HG02943 (cell line): ENCODE results near the gene MDM2.

Source experiments
- ATAC-seq: cut with Tn5 transposase; IDR thresholded peaks from one replicate; pipeline ENCODE4 v1.9.1; 2021; ENCODE audit warnings: mild to moderate bottlenecking, low read depth, moderate library complexity; ENCODE audit not compliant: unreplicated experiment

The MDM2 gene

DNA sequence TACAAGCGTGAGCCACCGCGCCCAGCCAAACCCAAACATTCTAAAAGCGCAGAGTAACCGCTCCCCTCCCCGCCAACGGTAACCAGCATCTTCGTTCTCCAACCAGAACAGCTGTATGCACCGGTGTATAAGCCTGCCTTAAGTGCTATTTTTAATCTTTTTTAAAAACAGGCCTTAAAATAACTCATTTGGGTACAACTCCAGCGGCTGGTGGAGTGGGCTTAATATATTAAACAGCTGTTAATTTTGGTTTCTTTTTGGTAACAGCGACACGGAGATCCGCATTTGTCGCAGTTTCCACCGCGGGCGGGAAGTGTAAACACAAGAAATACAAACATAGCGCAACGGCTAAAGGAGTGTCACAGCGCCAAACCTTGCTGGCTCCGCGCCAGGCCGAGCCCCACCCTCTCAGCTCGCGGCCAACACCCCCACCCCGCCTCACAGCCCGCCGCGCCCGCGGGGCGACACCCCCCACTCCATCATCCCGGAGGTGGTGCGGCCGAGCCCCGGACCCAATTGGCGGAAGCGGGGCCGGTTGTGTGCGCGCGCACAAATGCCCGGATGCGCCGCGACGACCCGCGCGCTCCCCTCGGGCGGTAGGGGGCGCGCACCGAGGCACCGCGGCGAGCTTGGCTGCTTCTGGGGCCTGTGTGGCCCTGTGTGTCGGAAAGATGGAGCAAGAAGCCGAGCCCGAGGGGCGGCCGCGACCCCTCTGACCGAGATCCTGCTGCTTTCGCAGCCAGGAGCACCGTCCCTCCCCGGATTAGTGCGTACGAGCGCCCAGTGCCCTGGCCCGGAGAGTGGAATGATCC lies at the start of gene MDM2:
TSS of gene MDM2 (plus strand) at position 602 of the 812 bp plus-strand sequence. CDS start 301 bp downstream, outside the sequence.
- peak; percentile 69 for ATAC-seq

DNA sequence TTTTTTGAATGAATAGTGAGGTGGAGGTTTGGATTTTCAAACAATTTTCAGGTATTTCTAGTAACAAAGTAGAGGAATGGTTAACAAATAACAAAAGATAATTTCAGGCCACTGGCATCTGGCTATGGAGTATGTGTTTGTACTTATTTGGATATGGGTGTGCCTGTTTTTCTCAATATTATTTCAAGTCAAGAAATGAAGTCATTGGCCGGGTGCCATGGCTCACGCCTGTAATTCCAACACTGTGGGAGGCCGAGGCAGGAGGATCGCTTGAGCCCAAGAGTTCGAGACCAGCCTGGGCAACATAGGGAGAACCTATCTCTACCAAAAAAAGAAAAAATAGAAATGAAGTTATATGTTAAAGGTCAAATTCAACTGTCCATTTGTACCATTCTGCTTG lies 48.1 kb upstream of the MDM2 start:
- no peak for ATAC-seq

DNA sequence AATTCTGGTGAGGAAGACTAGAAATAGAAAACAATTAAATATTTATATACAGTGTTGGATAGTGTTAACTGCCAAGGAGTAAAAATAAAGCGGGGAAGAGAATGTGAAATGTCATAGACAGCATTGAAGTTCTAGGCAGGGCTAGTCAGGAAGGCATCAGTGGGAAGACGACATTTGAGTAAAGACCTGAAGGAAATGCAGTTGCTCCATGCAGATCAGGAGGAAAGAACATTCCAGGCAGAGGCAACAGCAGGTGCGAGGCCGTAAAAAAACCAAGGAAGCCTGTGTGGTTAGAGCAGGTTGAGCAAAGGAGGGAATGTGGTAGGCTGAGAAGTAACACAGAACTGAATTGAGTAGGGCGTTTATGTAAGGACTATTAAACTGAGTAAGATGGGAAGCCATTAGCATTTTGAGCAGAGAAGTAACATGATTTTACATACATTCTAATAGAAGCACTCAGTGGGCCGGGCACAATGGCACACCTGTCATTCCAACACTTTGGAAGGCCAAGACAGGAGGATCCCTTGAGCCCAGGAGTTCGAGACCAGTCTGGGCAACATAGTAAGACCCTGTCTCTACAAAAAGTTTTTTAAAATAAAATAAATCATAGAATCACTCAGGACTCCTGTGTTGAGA lies 47.1 kb upstream of the MDM2 start:
- no peak for ATAC-seq

DNA sequence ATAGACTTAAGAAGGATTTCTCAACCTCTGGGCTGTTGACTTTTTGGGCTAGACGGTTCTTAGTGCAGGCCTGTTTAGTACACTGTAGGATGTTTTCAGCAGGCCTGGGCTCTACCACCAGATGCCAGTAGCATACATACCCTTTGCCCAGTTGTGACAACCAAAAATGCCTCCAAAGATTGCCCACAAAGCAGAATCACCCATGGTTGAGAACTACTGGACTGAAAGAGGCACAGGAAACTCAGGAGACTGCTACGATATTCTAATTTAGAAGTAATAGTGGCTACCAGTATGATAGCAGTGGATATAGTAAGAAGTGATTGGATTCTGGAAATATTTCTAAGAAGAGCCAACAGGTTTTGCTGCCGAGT lies 46.5 kb upstream of the MDM2 start:
- no peak for ATAC-seq

DNA sequence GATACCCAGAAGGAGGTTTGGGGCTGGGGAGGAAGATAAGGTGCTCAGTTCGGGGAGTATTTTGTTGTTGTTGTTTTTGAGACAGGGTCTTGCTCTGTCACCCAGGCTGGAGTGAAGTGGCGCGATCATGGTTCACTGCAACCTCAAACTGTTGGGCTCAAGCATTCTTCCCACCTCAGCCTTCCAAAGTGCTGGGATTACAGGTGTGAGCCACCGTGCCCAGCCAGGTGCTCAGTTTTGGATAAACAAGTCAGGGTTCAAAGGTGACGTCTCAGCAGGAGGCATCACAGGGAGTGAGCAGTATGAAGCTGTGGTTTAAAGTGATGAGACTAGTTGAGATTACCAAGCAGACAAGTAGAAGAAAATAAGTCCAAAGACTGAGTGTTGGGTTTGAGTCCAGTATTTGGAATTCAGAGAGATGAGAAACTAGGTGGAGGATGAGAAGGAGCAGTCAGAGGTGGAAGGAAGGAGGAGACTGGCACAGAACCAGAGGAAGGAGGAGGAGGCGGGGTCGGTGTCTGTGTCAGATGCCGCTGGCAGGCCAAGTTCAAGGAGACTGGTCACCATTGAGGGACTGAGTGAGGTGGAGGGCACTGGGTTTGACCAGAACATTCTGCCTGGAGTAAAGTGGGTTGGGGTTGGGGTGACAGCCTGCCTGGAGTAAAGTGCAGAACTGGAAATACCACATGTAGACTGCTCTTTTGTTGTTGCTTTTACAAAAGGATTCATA lies 45.9 kb upstream of the MDM2 start:
- no peak for ATAC-seq

DNA sequence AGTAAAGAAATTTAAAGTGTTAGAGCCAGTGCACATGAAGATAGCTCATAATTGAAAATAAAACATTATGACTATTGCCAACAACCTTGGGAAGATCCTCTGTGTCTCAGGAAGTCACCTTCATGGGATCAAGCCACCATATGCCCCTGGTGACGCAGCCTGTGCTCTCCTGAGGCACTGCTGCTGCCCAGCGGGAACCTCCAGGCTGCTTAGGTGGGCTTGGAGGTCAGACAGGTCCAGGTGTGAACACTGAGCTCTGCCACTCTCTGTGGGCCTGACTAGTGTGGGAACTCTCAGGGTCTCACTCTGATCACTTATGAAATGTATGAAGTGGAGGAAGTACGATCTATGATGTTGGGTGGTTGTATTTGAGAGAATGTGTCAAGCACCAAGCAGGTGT lies 45.3 kb upstream of the MDM2 start:
- no peak for ATAC-seq

DNA sequence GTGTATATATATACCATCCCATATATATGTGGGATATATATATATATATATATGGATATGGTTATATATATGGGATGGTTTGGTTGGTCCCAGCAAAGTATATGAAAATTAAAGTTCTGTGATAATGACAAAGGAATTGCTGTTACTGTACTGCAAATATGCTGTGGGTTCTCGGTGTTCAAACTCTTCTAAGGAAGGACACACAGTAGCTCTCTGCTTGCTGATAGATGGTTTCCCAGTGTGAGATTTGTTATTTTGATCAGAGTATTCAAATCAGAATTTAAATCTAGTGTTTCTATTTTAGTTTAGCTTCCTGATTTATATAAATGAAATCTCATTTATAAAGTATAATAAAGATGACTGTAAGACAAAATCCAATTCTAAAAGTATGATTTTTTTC lies 42.3 kb upstream of the MDM2 start:
- no peak for ATAC-seq

DNA sequence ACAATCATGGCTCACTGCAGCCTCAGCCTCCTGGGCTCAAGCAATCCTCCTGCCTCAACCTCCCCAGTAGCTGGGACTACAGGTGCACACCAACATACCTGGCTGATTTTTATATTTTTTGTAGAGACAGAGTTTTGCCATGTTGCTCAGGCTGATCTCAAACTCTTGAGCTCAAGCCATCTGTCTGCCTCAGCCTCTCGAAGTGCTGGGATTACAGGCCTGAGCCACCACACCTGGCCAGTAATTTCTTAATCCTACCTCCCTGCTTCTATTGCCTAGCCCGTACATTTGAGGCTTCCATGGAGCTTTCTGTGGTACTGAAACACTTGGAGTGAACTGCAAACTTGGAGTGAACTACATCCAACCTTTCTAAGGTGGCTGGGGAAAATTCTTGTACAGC lies 41.3 kb upstream of the MDM2 start:
- ATAC-seq: no peak

DNA sequence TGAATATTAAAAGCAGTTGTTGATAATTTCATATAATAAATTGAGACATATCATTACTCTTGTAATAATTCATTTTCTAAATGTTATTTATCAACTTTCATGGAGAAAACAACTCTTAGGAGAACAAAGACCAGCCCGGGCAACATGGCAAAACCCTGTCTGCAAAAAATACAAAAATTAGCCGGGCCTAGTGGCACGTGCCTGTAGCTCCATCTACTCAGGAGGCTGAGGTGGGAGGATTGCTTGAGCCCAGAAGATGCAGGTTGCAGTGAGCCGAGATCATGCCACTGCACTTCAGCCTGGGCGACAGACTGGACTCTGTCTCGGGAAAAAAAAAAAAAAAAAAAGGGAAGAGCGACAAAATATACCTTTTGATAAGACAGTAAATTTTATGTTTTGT lies 40.8 kb upstream of the MDM2 start:
- no peak for ATAC-seq

DNA sequence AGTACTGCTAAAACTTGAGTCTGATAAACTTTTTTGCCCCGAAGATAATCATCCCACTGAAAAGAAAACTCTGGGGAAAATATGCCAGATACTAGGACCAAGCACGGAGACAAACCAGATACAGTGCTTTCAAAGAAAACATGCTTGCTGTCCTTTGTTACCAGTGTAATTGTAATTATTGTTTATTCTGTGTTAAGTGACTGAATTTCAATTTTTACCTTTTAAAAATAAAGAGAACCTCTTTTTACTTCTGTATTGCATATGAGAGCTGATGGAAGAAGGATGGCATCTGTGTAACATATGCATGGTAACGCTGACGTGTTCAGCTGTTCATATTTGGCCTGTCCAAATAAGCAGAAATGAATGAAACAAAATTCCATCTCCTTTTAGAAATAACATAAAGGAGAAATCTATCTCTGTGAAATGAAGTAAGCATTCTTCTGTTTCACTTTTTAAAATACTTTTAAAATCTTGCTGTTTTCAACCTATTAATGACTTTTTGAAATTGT lies 39.5 kb upstream of the MDM2 start:
- no peak for ATAC-seq

DNA sequence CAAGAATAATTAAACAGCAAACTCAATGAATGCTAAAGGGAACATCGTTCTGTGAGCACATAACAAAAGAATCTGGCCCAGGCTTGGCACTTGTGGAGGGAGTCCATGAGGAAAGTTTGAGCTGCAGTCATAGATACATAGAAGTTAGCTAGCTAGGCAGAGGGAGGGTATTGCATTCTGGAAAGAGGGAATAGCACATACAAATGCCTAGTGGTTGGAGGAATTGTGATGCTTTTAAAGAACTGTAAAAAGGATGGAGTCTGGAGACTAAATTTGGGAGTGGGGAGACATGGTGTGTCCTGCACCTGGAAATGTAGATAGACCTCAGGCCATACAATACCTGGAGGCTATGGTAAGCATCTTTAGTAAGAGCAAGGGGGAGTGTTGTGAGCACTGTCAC lies 38.0 kb upstream of the MDM2 start:
- no peak for ATAC-seq

DNA sequence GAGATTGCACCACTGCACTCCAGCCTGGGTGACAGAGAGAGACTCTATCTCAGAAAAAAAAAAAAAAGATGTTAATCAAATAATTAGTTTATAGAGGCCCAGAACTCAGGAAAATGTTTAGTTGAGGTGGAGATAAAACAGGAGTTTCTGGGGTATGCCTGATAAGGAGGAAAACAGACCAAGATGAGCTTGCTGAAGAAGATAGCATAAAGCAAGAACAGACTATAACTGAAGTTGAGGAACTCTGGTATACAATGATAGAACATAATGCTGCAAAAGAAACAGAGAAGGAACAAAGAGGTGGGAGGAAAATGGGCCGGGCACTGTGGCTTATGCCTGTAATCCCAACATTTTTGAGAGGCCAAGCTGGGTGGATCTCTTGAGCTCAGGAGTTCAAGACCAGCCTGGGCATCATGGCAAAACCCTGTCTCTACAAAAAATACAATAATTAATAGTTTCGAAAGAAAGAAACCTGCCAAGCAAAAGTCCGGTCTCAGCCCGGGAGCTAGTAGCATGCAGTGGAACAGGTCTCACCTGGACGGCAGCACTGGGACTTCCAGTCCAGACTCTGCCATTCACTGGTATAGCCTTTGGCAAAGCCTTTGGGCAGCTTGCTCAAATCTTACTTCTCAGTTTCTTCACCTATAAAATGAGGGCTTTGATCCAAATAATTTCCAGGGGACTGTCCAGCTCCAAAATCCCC lies 36.6 kb upstream of the MDM2 start:
- ATAC-seq: no peak

DNA sequence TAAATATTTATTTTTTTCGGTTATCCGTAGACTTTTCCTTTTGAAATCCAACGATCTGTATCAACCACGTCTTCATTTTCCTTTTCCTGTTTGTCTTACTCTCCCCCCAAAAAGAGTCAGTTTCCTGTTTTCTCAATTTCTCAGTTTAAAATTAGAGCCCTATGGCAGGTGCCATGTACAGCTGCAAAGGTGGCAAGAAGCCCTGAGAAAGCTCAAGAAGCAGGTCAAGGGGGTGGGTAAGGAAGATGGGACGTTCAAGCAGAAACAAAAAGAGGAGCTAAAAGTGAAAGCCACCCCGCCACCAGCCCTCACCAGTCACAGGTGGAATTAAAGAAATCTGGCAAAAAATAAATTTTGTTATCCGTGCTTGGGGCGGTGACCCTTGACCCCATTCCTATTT lies 35.3 kb upstream of the MDM2 start:
- no peak for ATAC-seq

DNA sequence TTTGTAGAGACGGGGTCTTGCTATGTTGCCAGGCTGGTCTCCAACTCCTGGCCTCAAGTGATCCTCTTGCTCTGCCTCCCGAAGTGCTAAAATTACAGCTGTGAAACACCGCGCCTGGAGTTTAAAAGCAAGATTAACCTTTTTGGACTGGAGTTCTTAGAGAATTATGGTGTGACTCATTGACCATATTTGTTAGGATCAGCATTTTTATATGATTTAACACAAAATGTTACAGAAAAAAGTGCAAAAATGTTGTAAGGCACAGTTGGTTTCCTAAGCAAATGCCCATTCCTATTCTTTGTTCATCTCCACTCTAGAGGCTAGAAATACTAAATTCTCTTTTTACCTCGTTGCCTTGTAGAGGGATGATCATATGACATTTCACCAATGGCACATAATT lies 34.4 kb upstream of the MDM2 start:
- ATAC-seq: no peak

DNA sequence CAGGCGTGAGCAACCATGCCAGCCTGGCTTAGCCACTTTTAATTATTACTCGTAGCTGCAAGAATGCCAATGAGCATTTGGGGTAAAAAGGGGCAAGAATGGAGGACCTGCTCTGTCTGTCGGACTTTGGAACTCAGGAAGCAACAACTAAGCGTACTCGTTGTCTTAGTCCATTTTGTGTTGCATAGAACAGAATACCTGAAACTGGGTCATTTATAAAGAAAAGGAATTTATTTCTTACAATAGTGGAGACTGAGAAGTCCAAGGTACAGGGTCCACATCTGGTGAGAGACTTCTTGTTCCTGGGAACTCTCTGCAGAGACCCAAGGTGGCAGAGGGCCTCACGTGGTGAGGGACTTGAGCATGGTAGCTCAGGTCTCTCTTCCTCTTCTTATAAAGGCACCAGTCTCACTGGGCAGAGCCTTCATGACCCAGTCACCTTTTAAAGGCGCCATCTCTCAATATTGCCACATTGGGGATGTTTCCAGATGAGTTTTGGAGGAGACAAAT lies 32.8 kb upstream of the MDM2 start:
- ATAC-seq: no peak

DNA sequence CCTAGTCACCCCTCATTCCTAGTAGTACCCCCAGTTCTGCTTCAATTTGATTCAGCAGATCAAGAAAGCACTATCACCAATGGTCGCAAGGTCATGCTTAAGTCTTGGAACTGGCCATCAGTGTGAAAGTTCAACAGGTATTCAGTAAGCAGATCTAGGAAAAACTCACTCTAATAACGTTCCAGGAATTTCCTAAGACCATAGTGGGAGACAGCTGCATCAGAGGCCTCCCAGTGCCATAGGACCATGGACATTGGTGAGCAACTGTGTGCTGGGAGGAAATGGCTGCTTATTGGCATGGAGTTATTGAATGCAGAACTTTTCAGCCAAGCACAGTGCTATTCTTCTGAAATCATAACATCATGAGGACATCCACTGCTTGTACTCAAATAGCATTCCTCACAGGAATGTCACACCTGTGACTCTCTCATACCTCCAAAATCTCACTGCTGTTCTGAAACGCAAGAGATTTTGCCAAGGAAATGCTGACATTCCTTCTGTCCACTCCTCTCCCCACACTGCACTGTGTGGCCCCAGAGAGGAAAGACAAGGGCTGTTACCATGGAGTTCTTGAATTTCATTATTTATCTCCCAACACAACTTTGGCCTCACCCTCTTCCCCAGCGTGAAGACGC lies 30.9 kb upstream of the MDM2 start:
- ATAC-seq: no peak

DNA sequence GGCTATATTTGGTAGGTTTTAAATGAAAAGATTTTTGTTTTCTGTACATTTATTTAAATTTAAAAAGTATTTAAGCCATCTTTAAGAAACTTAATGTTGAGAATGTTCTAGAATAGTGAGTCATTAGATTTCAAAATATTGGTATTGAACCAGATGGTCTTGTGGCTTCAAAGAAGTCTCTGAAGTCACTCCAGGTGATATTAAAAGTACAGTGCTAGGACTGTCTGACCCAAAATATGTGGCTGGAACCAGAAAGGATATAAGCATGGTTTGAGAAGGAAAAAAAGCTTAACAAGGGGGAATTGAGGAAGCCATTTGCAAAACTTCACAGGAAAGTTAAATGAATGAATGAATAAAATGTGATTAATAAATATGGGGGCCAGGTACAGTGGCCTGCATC lies 28.7 kb upstream of the MDM2 start:
- ATAC-seq: no peak

DNA sequence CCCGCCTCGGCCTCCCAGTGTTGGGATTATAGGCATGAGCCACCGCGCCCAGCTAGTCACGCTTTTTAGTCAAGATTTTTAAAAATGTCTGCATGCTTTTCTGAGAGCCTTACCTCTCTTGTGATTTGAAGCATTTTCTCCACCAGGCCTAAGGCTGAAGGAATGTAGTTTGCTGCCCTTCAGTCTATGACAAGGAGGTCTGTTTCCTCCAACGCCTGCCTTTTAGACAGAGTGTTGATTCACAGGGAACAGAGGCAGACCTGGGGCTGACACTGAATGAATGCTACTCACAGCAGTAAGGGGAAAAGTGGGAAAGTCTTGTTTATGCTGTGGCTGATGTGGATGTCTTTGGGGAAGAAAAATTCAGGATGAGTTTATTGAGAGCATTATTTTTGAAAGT lies 27.2 kb upstream of the MDM2 start:
- ATAC-seq: no peak

DNA sequence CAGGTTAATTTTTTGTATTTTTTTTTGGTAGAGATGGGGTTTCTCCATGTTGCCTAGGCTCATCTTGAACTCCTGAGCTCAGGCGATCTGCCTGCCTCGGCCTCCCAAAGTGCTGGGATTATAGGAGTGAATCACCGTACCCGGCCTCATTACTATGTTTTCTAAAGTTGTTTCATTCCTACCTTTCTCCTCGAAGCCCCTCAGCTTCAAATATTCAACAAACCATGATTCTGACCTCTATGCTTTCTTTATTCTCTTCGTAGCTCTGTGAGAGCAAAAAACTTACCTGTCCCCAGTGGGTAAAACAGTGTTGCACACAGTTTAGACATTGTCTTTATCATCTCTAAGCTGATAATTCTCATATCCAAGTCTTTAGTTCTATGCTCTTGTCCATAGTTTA lies 26.2 kb upstream of the MDM2 start:
- ATAC-seq: no peak

DNA sequence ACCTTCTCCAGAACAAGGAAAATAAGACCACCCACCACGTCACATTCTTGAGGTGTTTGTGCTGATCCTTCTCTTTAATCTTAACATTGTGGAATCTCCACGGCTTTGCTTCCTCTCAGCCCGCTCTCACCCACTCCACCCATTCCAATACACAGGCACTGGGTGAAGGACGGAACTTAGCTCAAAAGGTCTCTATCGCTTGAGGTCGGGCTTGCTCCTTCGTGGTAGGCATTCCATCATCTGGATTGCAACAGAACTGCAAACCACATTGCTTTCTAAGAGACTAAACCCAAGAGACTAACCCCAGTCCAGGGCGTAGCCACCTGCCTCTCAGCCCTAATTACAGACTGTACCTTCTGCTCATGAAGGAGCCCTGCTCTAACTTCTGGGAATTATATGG lies 24.0 kb upstream of the MDM2 start:
- no peak for ATAC-seq
